Sigmoid colon (tissue), 7 donors: ENCODE data around the gene LUC7L. TPM values are rescaled to one million over a fixed set of nuclear protein-coding genes. Genes with fewer than 3 reads are reported as not detected.

Experiments
- DNase-seq: peaks from one replicate; pipeline ENCODE4 v3.0.0-alpha.2; 2019
- H3K27ac ChIP-seq, 4 donors: fragments of 200-600 bp; sonication (generic); one replicate each; pipeline ENCODE4 v1.5.1; 2016 to 2019; ENCODE audit warnings: mild to moderate bottlenecking in 1 of 4
- H3K27me3 ChIP-seq, 3 donors: fragments of 200-600 bp; sonication (generic); one replicate each; pipeline ENCODE4 v1.5.1; 2019; ENCODE audit warnings: mild to moderate bottlenecking in 1 of 3
- H3K36me3 ChIP-seq, 4 donors: fragments of 200-600 bp; sonication (generic); one replicate each; pipeline ENCODE4 v1.5.1; 2016 to 2019
- H3K4me1 ChIP-seq, 4 donors: fragments of 200-600 bp; sonication (generic); one replicate each; pipeline ENCODE4 v1.5.1; 2017 to 2019
- H3K4me3 ChIP-seq, 4 donors: fragments of 200-600 bp; sonication (generic); one replicate each; pipeline ENCODE4 v1.5.1; 2017 to 2019; ENCODE audit warnings: mild to moderate bottlenecking in 2 of 4, moderate library complexity in 1 of 4
- H3K9me3 ChIP-seq, 4 donors: fragments of 200-600 bp in 3 of 4; sonication (generic) in 3 of 4; one replicate each; pipeline versions ENCODE4 v1.5.1 to v1.6.1; 2013 to 2019
- CTCF ChIP-seq, 4 experiments: fragments of 450-650 bp in 3 of 4; fragments of 200-600 bp in 1 of 4; IDR thresholded peaks; one replicate each; pipeline ENCODE4 v1.5.1; 2016 to 2019; ENCODE audit warnings: antibody characterized with exemption in 4 of 4, mild to moderate bottlenecking in 3 of 4, moderate library complexity in 2 of 4
- EP300 ChIP-seq, 4 donors: sonication (generic); formaldehyde crosslinking; IDR thresholded peaks; one replicate each; pipeline ENCODE4 v1.6.1; 2017; ENCODE audit warnings: antibody characterized with exemption in 4 of 4
- POLR2A ChIP-seq, 2 donors: fragments of 450-650 bp; IDR thresholded peaks; one replicate each; pipeline ENCODE4 v1.6.1; 2016; ENCODE audit warnings: antibody characterized with exemption in 2 of 2, mild to moderate bottlenecking in 2 of 2, moderate library complexity in 2 of 2
- POLR2AphosphoS5 ChIP-seq, 4 donors: sonication (generic); formaldehyde crosslinking; IDR thresholded peaks; one replicate each; pipeline ENCODE4 v1.6.1; 2017; ENCODE audit warnings: antibody characterized with exemption in 4 of 4
- WGBS, 2 donors: extraction: QIAGEN DNeasy Blood & Tissue Kit; methylation state at CpG; one replicate each; pipeline ENCODE4 v1.1.7; 2013; 5-methylcytosine and 5-hydroxymethylcytosine counted together
- intact Hi-C: fragments of 100-400 bp; cut with DNase I; formaldehyde crosslinking; loops from one replicate; pipeline ENCODE4 v1.15.1; 2023
- polyA plus RNA-seq, 3 donors: library from polyadenylated mRNA; stranded (reverse); fragments of 200-250 nt; gene quantifications; one replicate each; pipeline ENCODE4 v1.2.3, GENCODE V29; 2013
- total RNA-seq, 4 donors: library from RNA; depleted of rRNA; stranded (reverse); fragments of >200 nt; gene quantifications; one replicate each; pipeline ENCODE4 v1.1.0, GENCODE V29; 2016
- donor health status: healthy with polysubstance abuse.
- donor health status: Bipolar disorder and iron deficiency.
- donor health status: healthy.

The LUC7L gene
- total and polyA plus RNA-seq, 7 donors: 21.0 to 138 (median 55.8) TPM

GRCh38 chr16:169014-169413 lies 60.2 kb downstream of the LUC7L start:
- intact Hi-C loops: no loop called here
- no peak for TF ChIP-seq POLR2AphosphoS5 (IDR thresholded peaks at IDR 0.05)
- no peaks in the 10 kb centered on the region for H3K9me3 ChIP-seq
- peaks cover 40 to 77% (median 69%) of the 10 kb centered on the region in 3 donors for H3K27me3 ChIP-seq
- no peak for DNase-seq
- H3K36me3 ChIP-seq: no peaks in the 10 kb centered on the region
- no peak overlapping the region for H3K4me3 ChIP-seq
- no peak overlapping the region for H3K27ac ChIP-seq
- WGBS, 2 donors: 14 to 33% methylated on average over 3 of the region's 3 CpGs
- peaks cover 0 to 19% (median 17%) of the 10 kb centered on the region in 4 donors for H3K4me1 ChIP-seq

- DNase-seq: no peak
- H3K27me3 ChIP-seq: peaks cover 40 to 73% (median 69%) of the 10 kb centered on the region in 3 donors
- H3K9me3 ChIP-seq: no peaks in the 10 kb centered on the region
- intact Hi-C loops: no loop called here
- H3K27ac ChIP-seq: no peak overlapping the region
- peaks cover 0 to 19% (median 17%) of the 10 kb centered on the region in 4 donors for H3K4me1 ChIP-seq
- no peak for TF ChIP-seq CTCF (IDR thresholded peaks at IDR 0.05)
- no peak for TF ChIP-seq POLR2AphosphoS5 (IDR thresholded peaks at IDR 0.05)
- 46 to 67% methylated on average over 6 of the region's 6 CpGs for WGBS, 2 donors
- no peak overlapping the region for H3K4me3 ChIP-seq
- H3K36me3 ChIP-seq: no peaks in the 10 kb centered on the region
Measured at GRCh38 chr16:168424-168823, 60.8 kb downstream of the LUC7L start.

- intact Hi-C loops: no loop called here
- TF ChIP-seq CTCF (IDR thresholded peaks at IDR 0.05): no peak
- TF ChIP-seq POLR2AphosphoS5 (IDR thresholded peaks at IDR 0.05): no peak
- TF ChIP-seq EP300 (IDR thresholded peaks at IDR 0.05): no peak
- no peak for TF ChIP-seq POLR2A (IDR thresholded peaks at IDR 0.05)
- Histone ChIP-seq H3K4me1 (peaks cover 0 to 19% (median 17%) of the 10 kb centered on the region in 4 donors), H3K36me3 (no peaks in the 10 kb centered on the region), H3K27me3 (peaks cover 38 to 79% (median 73%) of the 10 kb centered on the region in 3 donors), H3K9me3 (no peaks in the 10 kb centered on the region), H3K4me3 (no peak overlapping the region), H3K27ac (no peak overlapping the region)
- WGBS, 2 donors: 12 to 14% methylated on average over 11 of the region's 11 CpGs
- DNase-seq: no peak
Measured at GRCh38 chr16:167122-167690, 62.0 kb downstream of the LUC7L start.

GRCh38 chr16:166375-167121 lies 62.7 kb downstream of the LUC7L start:
- Histone ChIP-seq H3K27me3 (peaks cover 35 to 75% (median 68%) of the 10 kb centered on the region in 3 donors), H3K9me3 (no peaks in the 10 kb centered on the region), H3K36me3 (no peaks in the 10 kb centered on the region), H3K4me3 (no peak overlapping the region), H3K27ac (no peak overlapping the region), H3K4me1 (peaks cover 0 to 19% (median 17%) of the 10 kb centered on the region in 4 donors)
- intact Hi-C loops: no loop called here
- 6 to 8% methylated on average over 45 of the region's 45 CpGs for WGBS, 2 donors
- TF ChIP-seq POLR2A (IDR thresholded peaks at IDR 0.05) (no peak), CTCF (IDR thresholded peaks at IDR 0.05) (no peak), EP300 (IDR thresholded peaks at IDR 0.05) (no peak), POLR2AphosphoS5 (IDR thresholded peaks at IDR 0.05) (no peak)
- DNase-seq: no peak

GRCh38 chr16:165539-166374 lies 63.5 kb downstream of the LUC7L start, which contains the start of gene HBM:
HBM (plus strand) TSS chr16:165978; CDS start chr16:165998, 20 bp downstream.
- H3K27ac ChIP-seq: no peak within 1 kb of the TSS
- intact Hi-C loops: no loop called here
- no peak for DNase-seq
- TF ChIP-seq CTCF (IDR thresholded peaks at IDR 0.05): no peak
- no peak for TF ChIP-seq POLR2A (IDR thresholded peaks at IDR 0.05)
- no peak for TF ChIP-seq POLR2AphosphoS5 (IDR thresholded peaks at IDR 0.05)
- no peak for TF ChIP-seq EP300 (IDR thresholded peaks at IDR 0.05)
- H3K4me3 ChIP-seq: peak within 1 kb of the TSS in 1 of 4 donors; percentile 16
- peaks cover 0 to 19% (median 17%) of the 10 kb centered on the region in 4 donors for H3K4me1 ChIP-seq
- H3K9me3 ChIP-seq: no peaks in the 10 kb centered on the region
- WGBS, 2 donors: 4% methylated on average over 75 of the region's 75 CpGs
- no peaks in the 10 kb centered on the region for H3K36me3 ChIP-seq
- peaks cover 32 to 69% (median 60%) of the 10 kb centered on the region in 3 donors for H3K27me3 ChIP-seq
